Smooth muscle cell (in vitro differentiated cells): ENCODE data around the gene UCHL5. TPM values are rescaled to one million over a fixed set of nuclear protein-coding genes. Genes with fewer than 3 reads are reported as not detected.
"Not testable (repeated sequence)": the region's sequence is repeated elsewhere in the genome, so short reads cannot be mapped to it uniquely, and the experiment has no call there.

Source experiments
- DNase-seq: peaks from one replicate; lab custom pipeline; 2025; ENCODE audit not compliant: unreplicated experiment; lab: John Stamatoyannopoulos, UW
- H2AFZ ChIP-seq: fragments of 200-600 bp; sonication (generic); 2 replicates; pipeline ENCODE4 v1.6.0; 2016; ENCODE audit warnings: antibody characterized with exemption, low read depth, mild to moderate bottlenecking
- H3F3A ChIP-seq: fragments of 200-600 bp; sonication (generic); 2 replicates; pipeline ENCODE4 v1.6.0; 2017; ENCODE audit warnings: antibody characterized with exemption, low read depth
- H3K27ac ChIP-seq: fragments of 200-600 bp; sonication (generic); 2 replicates; pipeline ENCODE4 v1.5.1; 2016; ENCODE audit warnings: low read depth, mild to moderate bottlenecking
- H3K27me3 ChIP-seq: fragments of 200-600 bp; sonication (generic); 2 replicates; pipeline ENCODE4 v1.6.1; 2016; ENCODE audit warnings: low read depth, mild to moderate bottlenecking
- H3K36me3 ChIP-seq: fragments of 200-600 bp; sonication (generic); 2 replicates; pipeline ENCODE4 v1.5.1; 2016; ENCODE audit warnings: low read depth
- H3K4me1 ChIP-seq: fragments of 200-600 bp; sonication (generic); 2 replicates; pipeline ENCODE4 v1.5.1; 2016; ENCODE audit warnings: low read depth
- H3K4me2 ChIP-seq: fragments of 200-600 bp; sonication (generic); 2 replicates; pipeline ENCODE4 v1.6.0; 2016; ENCODE audit warnings: mild to moderate bottlenecking
- H3K4me3 ChIP-seq: fragments of 200-600 bp; sonication (generic); 2 replicates; pipeline ENCODE4 v1.5.1; 2016; ENCODE audit warnings: mild to moderate bottlenecking
- H3K79me2 ChIP-seq: fragments of 200-600 bp; sonication (generic); 2 replicates; pipeline ENCODE4 v1.6.0; 2016; ENCODE audit warnings: low read depth, mild to moderate bottlenecking
- H3K9ac ChIP-seq: fragments of 200-600 bp; sonication (generic); 2 replicates; pipeline ENCODE4 v1.6.0; 2016; ENCODE audit warnings: low read depth
- H3K9me3 ChIP-seq: fragments of 200-600 bp; sonication (generic); replicated peaks from 2 replicates; pipeline ENCODE4 v1.5.1; 2016; ENCODE audit warnings: low read depth
- H4K20me1 ChIP-seq: fragments of 200-600 bp; sonication (generic); 2 replicates; pipeline ENCODE4 v1.6.0; 2016; ENCODE audit warnings: low read depth
- CTCF ChIP-seq: fragments of 200-600 bp; sonication (generic); IDR thresholded peaks from 2 replicates; pipeline ENCODE4 v1.5.1; 2017; ENCODE audit warnings: borderline replicate concordance, mild to moderate bottlenecking, antibody characterized with exemption; ENCODE audit not compliant: insufficient read depth, poor library complexity, severe bottlenecking
- WGBS: methylation state at CpG from one replicate; pipeline ENCODE4 v1.1.7; 2016; ENCODE audit warnings: low lambda C conversion rate; 5-methylcytosine and 5-hydroxymethylcytosine counted together
- polyA plus RNA-seq: library from polyadenylated mRNA; unstranded; fragments of >200 nt; fragmentation: Nextera tagmentation; extraction: Ambion mirVana; gene quantifications from 2 replicates; pipeline ENCODE4 v1.2.1, GENCODE V29; 2016
- total RNA-seq: library from RNA; depleted of rRNA; stranded (reverse); fragments of >200 nt; gene quantifications from 2 replicates; pipeline ENCODE4 v1.2.3, GENCODE V29; 2014

Gene UCHL5
- total and polyA plus RNA-seq, 2 experiments from 2014 or later, result 22.2 to 35.6 TPM

DNA sequence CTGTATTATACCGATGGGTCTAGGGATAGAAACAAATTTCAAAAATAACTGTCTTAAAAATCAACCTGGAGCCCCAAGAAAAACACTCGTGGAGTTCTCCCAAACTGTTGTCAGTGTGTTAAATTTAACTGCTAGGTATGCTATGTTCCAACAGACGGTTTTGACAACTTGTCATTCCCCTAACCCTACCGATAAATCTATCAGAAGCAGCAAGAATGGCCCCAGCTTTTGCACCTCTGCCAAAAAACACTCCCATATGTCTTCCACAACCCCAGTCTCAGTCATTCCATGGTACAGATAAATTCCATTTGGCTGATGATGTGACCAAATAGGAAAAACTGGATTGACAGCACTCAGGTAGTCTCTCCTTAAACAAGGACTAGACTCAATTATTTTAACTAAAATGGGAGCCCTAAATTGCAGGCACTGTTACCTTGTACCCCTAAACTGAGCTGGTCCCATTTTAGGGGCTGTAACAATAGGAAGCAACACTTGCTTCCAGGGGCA lies 4.9 kb downstream of the UCHL5 start:
- Histone ChIP-seq H3K4me3 (no peak overlapping the region), H4K20me1 (peaks cover 36% of the 10 kb centered on the region), H3K4me2 (no peak overlapping the region), H3K27ac (no peak overlapping the region), H2AFZ (no peak overlapping the region), H3K36me3 (no peaks in the 10 kb centered on the region), H3K27me3 (no peaks in the 10 kb centered on the region), H3K4me1 (peaks cover 7% of the 10 kb centered on the region), H3K9me3 (no peaks in the 10 kb centered on the region), H3K79me2 (peaks cover 76% of the 10 kb centered on the region), H3K9ac (no peak overlapping the region), H3F3A (no peaks in the 10 kb centered on the region)
- WGBS, result 95% methylated on average over 4 of the region's 4 CpGs
- no peak for TF ChIP-seq CTCF
- DNase-seq, result no peak

- not testable (repeated sequence) for H3F3A ChIP-seq, H3K4me3 ChIP-seq, H3K9ac ChIP-seq, H3K9me3 ChIP-seq, H3K4me2 ChIP-seq, H2AFZ ChIP-seq, H3K4me1 ChIP-seq, H3K27ac ChIP-seq, H3K27me3 ChIP-seq, DNase-seq
- Histone ChIP-seq H3K36me3 (peaks cover 19% of the 10 kb centered on the region), H4K20me1 (peaks cover 14% of the 10 kb centered on the region), H3K79me2 (peaks cover 30% of the 10 kb centered on the region)
- WGBS, result 83% methylated on average over 5 of the region's 5 CpGs
Observed at GRCh38 chr1:193048913-193049312, 10.2 kb downstream of the UCHL5 start.

DNA sequence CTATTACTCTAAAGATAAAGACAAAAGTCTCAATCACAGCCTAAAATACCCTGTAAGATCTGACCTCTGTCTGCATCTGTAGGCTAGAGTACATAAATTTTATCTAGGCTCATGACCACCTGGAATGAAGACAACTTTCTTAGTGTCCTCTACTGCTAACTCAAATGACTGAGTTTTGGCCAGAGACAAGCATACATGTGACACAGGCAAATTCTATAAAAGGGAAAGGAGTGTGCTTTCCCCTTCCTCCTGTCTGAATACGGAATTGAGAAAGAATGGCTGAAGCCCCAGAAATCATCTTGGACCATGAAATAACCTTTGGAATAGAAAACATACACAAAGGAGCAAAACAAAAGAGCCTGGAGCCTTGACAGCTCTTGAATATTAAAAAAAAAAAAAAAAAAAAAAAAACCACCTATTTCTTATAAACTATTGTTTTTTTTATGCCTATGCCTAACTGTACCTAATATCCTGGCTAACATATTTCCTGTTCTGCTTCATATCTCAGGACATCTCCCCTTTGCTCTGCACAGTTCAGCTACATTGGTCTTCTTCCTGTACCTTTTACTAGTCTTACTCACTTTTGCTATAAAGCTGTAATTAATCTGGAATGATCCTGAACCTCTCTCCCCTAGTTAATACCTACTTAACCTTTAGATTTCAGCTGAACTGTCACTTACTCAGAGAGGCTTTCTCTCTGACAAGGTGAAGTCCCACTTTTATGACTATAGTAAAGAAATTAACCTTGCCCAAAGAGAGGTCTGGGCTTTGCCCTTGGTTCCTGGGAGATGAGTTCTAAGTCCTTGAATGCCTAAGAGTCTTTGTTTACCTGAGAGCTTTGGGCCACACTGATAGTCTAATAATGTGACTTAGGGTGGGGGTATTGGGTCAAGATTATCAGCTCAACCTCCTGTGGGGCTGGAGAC lies 16.1 kb downstream of the UCHL5 start:
- H3K79me2 ChIP-seq, result peaks cover 14% of the 10 kb centered on the region
- no peak overlapping the region for H3K27ac ChIP-seq
- no peak for TF ChIP-seq CTCF
- 100% methylated on average over 1 of the region's 1 CpG for WGBS
- H3K27me3 ChIP-seq, result no peaks in the 10 kb centered on the region
- no peak overlapping the region for H3K4me2 ChIP-seq
- H4K20me1 ChIP-seq, result no peaks in the 10 kb centered on the region
- H3K9me3 ChIP-seq, result no peaks in the 10 kb centered on the region
- H3K9ac ChIP-seq, result no peak overlapping the region
- no peaks in the 10 kb centered on the region for H3K4me1 ChIP-seq
- DNase-seq, result no peak
- H3K4me3 ChIP-seq, result no peak overlapping the region
- H3K36me3 ChIP-seq, result peaks cover 14% of the 10 kb centered on the region
- no peaks in the 10 kb centered on the region for H3F3A ChIP-seq
- H2AFZ ChIP-seq, result no peak overlapping the region

DNA sequence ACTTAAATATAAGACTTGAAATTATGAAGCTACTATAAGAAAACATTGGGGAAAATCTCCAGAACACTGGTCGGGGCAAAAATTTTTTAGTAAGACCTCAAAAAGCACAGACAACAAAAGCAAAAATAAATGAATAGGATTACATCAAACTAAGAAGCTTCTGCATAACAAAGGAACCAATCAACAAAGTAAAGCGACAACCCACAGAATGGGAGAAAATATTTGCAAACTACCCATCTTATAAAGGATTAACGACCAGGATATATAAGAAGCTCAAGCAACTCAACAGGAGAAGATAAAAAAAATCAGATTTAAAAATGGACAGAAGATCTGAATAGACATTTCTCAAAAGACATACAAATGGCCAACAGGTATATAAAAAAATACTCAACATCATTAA lies 19.1 kb downstream of the UCHL5 start:
- Histone ChIP-seq H3K9me3 (no peaks in the 10 kb centered on the region), H3F3A (no peaks in the 10 kb centered on the region), H3K4me1 (no peaks in the 10 kb centered on the region), H3K4me3 (no peak overlapping the region), H3K4me2 (no peak overlapping the region), H3K27ac (no peak overlapping the region), H3K79me2 (peaks cover 41% of the 10 kb centered on the region), H2AFZ (no peak overlapping the region), H3K27me3 (no peaks in the 10 kb centered on the region), H3K9ac (no peak overlapping the region), H3K36me3 (peaks cover 6% of the 10 kb centered on the region), H4K20me1 (peaks cover 7% of the 10 kb centered on the region)
- 91% methylated on average over 3 of the region's 3 CpGs for WGBS
- no peak for TF ChIP-seq CTCF
- no peak for DNase-seq
